Hepatocyte (in vitro differentiated cells): ENCODE data around the gene TPRX1.

Experiments used
- CTCF ChIP-seq: fragments of 200-600 bp; sonication (generic); IDR thresholded peaks from 2 replicates; pipeline ENCODE4 v1.5.1; 2016; ENCODE audit warnings: antibody characterized with exemption, mild to moderate bottlenecking; ENCODE audit not compliant: poor library complexity
- EZH2phosphoT487 ChIP-seq: fragments of 200-600 bp; sonication (generic); IDR thresholded peaks from one replicate; pipeline ENCODE4 v1.6.1; 2018; ENCODE audit warnings: antibody characterized with exemption, mild to moderate bottlenecking, low read depth, moderate library complexity; ENCODE audit not compliant: unreplicated experiment, severe bottlenecking

DNA sequence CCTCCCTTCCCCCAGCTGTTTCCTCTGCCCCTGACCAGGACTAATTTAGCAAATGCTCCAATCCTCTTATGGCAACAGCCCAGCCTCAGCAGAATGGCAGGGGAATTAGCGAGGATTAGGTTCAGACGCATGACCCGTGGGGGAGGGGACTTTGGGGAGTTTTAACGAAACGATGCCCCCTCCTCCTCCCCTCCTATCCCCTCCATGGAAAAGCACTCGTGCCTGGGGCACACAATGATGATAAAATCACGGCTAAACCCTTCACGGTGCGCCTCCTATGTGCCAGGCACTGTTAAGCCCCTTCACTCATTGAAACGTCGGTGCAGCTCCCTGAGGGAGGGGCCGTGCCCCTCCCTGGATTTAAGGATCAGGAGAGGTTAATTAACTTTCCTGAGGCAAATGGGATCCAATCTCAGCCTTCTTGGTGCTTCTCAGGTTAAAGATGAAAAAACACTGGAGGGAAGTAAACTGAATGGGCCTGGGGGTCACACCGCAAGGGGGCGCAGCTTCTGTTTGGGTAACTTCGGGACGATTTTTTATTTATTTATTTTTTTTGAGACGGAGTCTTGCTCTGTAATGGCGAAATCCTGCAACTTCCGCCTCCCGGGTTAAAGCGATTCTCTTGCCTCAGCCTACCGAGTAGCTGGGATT lies 44.6 kb upstream of the TPRX1 start:
- TF ChIP-seq CTCF (peak; percentile 58), EZH2phosphoT487 (no peak)
